Measurements from ENCODE around the gene PLD3.

The PLD3 gene

DNA sequence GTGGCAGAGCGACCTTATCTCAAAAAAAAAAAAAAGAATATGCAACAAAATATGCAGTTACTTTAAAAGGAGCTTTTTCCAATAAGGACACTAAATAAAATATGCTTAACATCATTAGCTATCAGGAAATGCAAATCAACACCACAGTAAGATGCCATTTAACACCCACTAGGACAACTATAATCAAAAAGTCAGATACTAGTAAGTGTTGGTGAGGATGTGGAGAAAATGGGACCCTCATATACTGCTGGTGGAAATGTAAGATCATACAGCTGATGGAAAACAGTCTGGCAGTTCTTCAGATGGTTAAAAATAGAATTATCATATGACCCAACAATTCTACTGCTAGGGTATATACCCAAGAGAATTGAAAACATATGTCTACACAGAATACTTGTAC, 38.8 kb upstream of the PLD3 start:
- TF ChIP-seq, protein P1, sequence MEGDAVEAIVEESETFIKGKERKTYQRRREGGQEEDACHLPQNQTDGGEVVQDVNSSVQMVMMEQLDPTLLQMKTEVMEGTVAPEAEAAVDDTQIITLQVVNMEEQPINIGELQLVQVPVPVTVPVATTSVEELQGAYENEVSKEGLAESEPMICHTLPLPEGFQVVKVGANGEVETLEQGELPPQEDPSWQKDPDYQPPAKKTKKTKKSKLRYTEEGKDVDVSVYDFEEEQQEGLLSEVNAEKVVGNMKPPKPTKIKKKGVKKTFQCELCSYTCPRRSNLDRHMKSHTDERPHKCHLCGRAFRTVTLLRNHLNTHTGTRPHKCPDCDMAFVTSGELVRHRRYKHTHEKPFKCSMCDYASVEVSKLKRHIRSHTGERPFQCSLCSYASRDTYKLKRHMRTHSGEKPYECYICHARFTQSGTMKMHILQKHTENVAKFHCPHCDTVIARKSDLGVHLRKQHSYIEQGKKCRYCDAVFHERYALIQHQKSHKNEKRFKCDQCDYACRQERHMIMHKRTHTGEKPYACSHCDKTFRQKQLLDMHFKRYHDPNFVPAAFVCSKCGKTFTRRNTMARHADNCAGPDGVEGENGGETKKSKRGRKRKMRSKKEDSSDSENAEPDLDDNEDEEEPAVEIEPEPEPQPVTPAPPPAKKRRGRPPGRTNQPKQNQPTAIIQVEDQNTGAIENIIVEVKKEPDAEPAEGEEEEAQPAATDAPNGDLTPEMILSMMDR (IDR thresholded peaks at IDR 0.05; ENCODE audit: borderline replicate concordance, insufficient read depth, low read depth, low read length): no peak
- H3K4me3 ChIP-seq (ENCODE audit: low read depth, low read length): no peak overlapping the region

DNA sequence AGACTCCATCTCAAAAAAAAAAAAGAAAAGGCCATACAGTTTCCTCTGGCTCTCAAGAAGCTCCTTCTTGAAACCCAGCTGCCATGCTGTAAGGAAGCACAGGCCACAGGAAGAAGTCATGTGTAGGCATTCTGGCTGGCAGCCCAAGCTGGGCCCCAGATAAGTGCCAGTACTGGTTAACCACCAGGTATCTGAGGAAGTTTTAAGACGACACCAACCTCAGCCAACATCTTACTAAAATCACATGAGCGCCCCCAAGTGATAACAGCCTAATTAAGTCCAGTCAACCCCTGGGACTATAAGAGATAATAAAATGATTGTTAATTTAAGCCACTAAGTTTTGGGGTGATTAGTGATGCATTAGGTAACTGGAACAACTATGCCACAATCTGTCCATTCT, 36.0 kb upstream of the PLD3 start:
- H3K4me3 ChIP-seq (ENCODE audit: low read depth, low read length): no peak overlapping the region
- TF ChIP-seq, protein P1 (IDR thresholded peaks at IDR 0.05; ENCODE audit: borderline replicate concordance, insufficient read depth, low read depth, low read length): no peak

DNA sequence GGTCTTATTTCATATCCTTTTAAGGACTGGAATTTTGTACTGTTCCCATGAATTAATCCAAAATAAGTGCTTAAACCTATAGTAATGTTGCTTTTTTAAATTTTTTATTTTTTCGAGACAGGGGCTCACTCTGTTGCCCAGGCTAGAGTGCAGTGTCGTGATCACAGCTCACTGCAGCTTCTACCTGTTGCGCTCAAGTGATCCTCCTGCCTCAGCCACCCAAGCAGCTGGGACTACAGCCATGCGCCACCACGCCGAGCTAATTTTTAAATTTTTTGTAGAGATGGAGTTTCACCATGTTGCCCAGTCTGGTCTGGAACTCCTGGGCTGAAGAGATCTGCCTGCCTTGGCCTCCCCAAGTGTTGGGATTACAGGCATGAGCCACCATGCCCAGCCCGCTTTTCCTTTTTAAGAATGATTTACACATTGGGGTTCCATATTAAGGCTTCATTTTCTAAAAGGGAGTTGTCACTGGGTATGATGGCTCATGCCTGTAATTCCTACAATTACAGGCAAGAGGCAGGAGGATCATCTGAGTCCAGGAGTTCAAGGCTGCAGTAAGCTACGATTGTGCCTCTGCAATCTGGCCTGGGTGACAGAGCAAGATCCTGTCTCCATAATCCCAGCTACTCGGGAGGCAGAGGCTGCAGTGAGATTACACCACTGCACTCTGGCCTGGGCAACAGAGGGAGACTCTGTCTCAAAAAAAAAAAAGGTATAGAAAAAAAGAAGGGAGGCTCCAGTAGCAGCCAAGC, 35.1 kb upstream of the PLD3 start:
- TF ChIP-seq, protein P1 (IDR thresholded peaks at IDR 0.05; ENCODE audit: borderline replicate concordance, insufficient read depth, low read depth, low read length): no peak
- no peak overlapping the region for H3K4me3 ChIP-seq (ENCODE audit: low read depth, low read length)

DNA sequence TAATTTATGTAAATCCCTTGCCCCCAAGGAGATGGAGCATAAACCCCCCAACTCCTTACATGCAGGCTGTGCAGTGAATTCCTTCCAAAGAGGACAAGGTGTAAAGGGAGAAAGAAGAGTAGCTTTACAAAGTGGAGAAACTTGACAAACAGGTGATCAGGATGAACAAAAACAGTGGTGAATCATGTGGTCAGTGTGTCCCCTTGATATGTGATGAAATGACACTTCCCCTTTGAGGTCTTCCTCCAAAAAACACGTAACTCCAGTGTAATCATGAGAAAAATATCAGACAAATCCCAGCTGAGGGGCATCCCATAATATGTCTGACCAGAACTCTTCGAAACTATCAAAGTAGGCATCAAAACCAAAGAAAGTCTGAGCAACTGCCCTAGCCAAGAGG, 33.8 kb upstream of the PLD3 start:
- TF ChIP-seq, protein P1 (IDR thresholded peaks at IDR 0.05; ENCODE audit: borderline replicate concordance, insufficient read depth, low read depth, low read length): no peak
- H3K4me3 ChIP-seq (ENCODE audit: low read depth, low read length): no peak overlapping the region

DNA sequence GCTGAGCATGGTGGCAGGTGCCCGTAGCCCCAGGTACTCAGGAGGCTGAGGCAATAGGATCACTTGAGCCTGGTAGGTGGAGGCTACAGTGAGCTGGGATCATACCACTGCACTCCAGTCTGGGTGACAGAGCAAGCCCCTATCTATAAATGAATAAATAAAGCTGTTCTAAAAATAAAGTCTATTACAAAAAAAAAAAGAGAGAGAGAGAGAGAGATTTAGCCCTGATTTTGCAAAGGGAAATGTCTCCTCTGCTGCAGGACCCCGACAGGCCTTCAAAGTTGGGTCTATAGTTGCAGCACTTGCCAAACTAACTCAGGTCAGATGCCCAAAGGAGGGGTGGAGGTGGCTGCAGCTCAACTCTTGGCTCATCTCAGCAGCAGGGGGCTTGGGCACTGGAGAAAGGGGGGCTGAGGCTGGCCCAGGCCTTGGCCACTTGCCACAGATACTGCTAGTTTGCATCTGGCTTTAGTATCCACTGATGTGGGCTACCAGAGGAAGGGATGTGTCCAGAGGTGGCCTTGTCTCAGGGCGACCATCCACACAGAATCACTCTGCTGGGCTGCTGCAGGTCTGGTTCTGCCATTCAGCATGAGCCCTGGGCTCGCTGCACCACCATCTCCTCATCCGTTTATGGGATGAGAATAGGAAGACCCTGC, 32.6 kb upstream of the PLD3 start:
- TF ChIP-seq, protein P1 (IDR thresholded peaks at IDR 0.05; ENCODE audit: borderline replicate concordance, insufficient read depth, low read depth, low read length): no peak

DNA sequence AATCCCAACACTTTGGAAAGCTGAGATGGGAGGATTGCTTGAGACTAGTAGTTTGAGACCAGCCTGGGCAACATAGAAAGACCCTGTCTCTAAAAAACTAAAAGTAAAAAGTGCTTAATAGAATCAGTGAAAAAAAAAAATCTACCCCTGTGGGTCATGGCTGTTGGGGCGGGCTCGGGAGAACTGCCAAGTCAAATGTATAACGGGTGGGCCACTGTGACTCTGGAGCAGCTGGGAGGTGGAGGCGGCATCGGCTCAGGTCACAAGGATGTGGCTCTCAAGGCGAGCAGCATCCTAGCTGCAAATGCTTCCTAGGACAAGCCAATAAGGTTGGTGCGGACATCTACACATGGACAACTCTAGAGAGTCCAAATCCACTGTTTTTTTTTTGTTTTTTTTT, 31.2 kb upstream of the PLD3 start:
- H3K4me3 ChIP-seq (ENCODE audit: low read depth, low read length): no peak overlapping the region
- TF ChIP-seq, protein P1 (IDR thresholded peaks at IDR 0.05; ENCODE audit: borderline replicate concordance, insufficient read depth, low read depth, low read length): no peak

More for the DNA sequence above, 32.6 kb upstream of the PLD3 start:
- H3K4me3 ChIP-seq (ENCODE audit: low read depth, low read length): no peak overlapping the region

DNA sequence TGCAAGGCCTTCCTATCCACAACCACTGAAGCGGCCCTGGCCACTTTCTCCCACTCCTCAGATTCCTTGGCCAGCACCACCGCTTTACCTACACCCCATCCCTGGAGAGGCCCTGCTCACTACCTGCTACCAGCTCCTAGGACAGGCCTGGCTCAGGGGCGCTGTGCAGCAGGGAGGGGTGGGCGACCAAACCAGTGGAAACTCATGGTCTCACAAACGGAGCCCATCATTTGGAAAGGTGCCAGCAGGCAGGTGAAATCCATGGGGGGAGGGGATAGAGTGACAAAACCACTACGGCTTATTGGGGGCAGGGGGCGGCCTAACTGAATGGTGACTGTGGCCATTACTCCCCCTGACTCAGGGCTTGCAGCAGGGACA, 27.9 kb upstream of the PLD3 start:
- TF ChIP-seq, protein P1 (IDR thresholded peaks at IDR 0.05; ENCODE audit: borderline replicate concordance, insufficient read depth, low read depth, low read length): no peak
- no peak overlapping the region for H3K4me3 ChIP-seq (ENCODE audit: low read depth, low read length)

Data from GM12875 (cell line).